ENCODE data around the gene CHRM4.

The CHRM4 gene

GRCh38 chr11:46391578-46392420 lies at the start of gene CHRM4:
Gene CHRM4, minus strand, starts transcription at chr11:46391776. Its CDS starts 5,219 bp downstream, at chr11:46386557.
- DNase-seq = no peak

GRCh38 chr11:46438211-46438610 lies 46.6 kb upstream of the CHRM4 start:
- DNase-seq = no peak

GRCh38 chr11:46437122-46437689 lies 45.6 kb upstream of the CHRM4 start:
- DNase-seq = no peak

GRCh38 chr11:46436113-46436512 lies 44.5 kb upstream of the CHRM4 start:
- no peak for DNase-seq

GRCh38 chr11:46435679-46436078 lies 44.1 kb upstream of the CHRM4 start:
- DNase-seq = no peak

GRCh38 chr11:46431211-46431610 lies 39.6 kb upstream of the CHRM4 start:
- DNase-seq = no peak

GRCh38 chr11:46429717-46430116 lies 38.1 kb upstream of the CHRM4 start:
- DNase-seq = no peak

- no peak for DNase-seq
Observed at GRCh38 chr11:46427364-46427763, 35.8 kb upstream of the CHRM4 start.

- DNase-seq = no peak
Observed at GRCh38 chr11:46426233-46426991, 34.8 kb upstream of the CHRM4 start.

- DNase-seq = no peak
Observed at GRCh38 chr11:46422588-46422987, 31.0 kb upstream of the CHRM4 start.

- DNase-seq = no peak
Observed at GRCh38 chr11:46421257-46421880, 29.8 kb upstream of the CHRM4 start.

GRCh38 chr11:46420513-46420912 lies 28.9 kb upstream of the CHRM4 start:
- DNase-seq = no peak

GRCh38 chr11:46418751-46419150 lies 27.2 kb upstream of the CHRM4 start:
- no peak for DNase-seq

GRCh38 chr11:46417711-46418110 lies 26.1 kb upstream of the CHRM4 start:
- DNase-seq = no peak

GRCh38 chr11:46414879-46415278 lies 23.3 kb upstream of the CHRM4 start:
- no peak for DNase-seq

- no peak for DNase-seq
Observed at GRCh38 chr11:46414466-46414796, 22.9 kb upstream of the CHRM4 start.

GRCh38 chr11:46413760-46414465 lies 22.3 kb upstream of the CHRM4 start:
- no peak for DNase-seq

GRCh38 chr11:46410021-46410420 lies 18.4 kb upstream of the CHRM4 start:
- DNase-seq = no peak

- no peak for DNase-seq
Observed at GRCh38 chr11:46408407-46408986, 16.9 kb upstream of the CHRM4 start.

GRCh38 chr11:46407635-46408034 lies 16.1 kb upstream of the CHRM4 start:
- DNase-seq = no peak

- DNase-seq = no peak
Observed at GRCh38 chr11:46404476-46405017, 13.0 kb upstream of the CHRM4 start.
